Measurements from ENCODE around the gene CYTH3. TPM values are rescaled to one million over a fixed set of nuclear protein-coding genes. Genes with fewer than 3 reads are reported as not detected.

CYTH3 gene
- total and polyA plus RNA-seq, 2 donors (not counting 1 experiment from before 2014, with no cell fraction given): 39.1 to 73.3 TPM

- peak in 1 of 2 donors; percentile 12 for DNase-seq (ENCODE audit: low read depth in 2 of 2)
- Histone ChIP-seq H3K4me2 (ENCODE audit: extremely low read depth, insufficient read depth, low read length) (no peak overlapping the region), H2AFZ (ENCODE audit: low read length) (no peak overlapping the region), H3K27me3 (ENCODE audit: control insufficient read depth, insufficient read depth, low read length) (no peaks in the 10 kb centered on the region), H3K4me1 (ENCODE audit: control insufficient read depth, extremely low read depth, insufficient read depth, low read length) (peaks cover 16% of the 10 kb centered on the region), H4K20me1 (ENCODE audit: control insufficient read depth, extremely low read depth, insufficient read depth, low read length) (no peaks in the 10 kb centered on the region), H3K4me3 (replicated peaks in 1 of 4; ENCODE audit: control extremely low read depth in 1 of 4, insufficient read depth in 1 of 4, low read depth in 3 of 4, low read length in 4 of 4) (no peak overlapping the region), H3K27ac (ENCODE audit: insufficient read depth, low read length) (peak overlapping the region; percentile 40), H3K9me3 (ENCODE audit: control insufficient read depth, insufficient read depth, low read depth, low read length) (no peaks in the 10 kb centered on the region), H3K9ac (ENCODE audit: insufficient read depth, low read length) (no peak overlapping the region), H3K79me2 (ENCODE audit: control insufficient read depth, insufficient read depth, low read length) (no peaks in the 10 kb centered on the region), H3K36me3 (ENCODE audit: control insufficient read depth, insufficient read depth, low read length) (peaks cover 18% of the 10 kb centered on the region)
- TF ChIP-seq EZH2 (IDR thresholded peaks at IDR 0.05; ENCODE audit: low read length, missing control alignments) (no peak), CTCF (conservative IDR thresholded peaks at IDR 0.05 in 1 of 2, IDR thresholded peaks at IDR 0.05 in 1 of 2; ENCODE audit: low read depth in 1 of 2, low read length in 2 of 2) (no peak)
These were observed 113.3 kb downstream of the CYTH3 start for GRCh38 chr7:6159097-6159483.

- Histone ChIP-seq H3K4me3 (replicated peaks in 1 of 4; ENCODE audit: control extremely low read depth in 1 of 4, insufficient read depth in 1 of 4, low read depth in 3 of 4, low read length in 4 of 4) (no peak overlapping the region), H3K27ac (ENCODE audit: insufficient read depth, low read length) (peak overlapping the region; percentile 40), H3K4me2 (ENCODE audit: extremely low read depth, insufficient read depth, low read length) (no peak overlapping the region), H3K9me3 (ENCODE audit: control insufficient read depth, insufficient read depth, low read depth, low read length) (no peaks in the 10 kb centered on the region), H3K4me1 (ENCODE audit: control insufficient read depth, extremely low read depth, insufficient read depth, low read length) (peaks cover 16% of the 10 kb centered on the region), H3K27me3 (ENCODE audit: control insufficient read depth, insufficient read depth, low read length) (no peaks in the 10 kb centered on the region), H3K9ac (ENCODE audit: insufficient read depth, low read length) (no peak overlapping the region), H3K79me2 (ENCODE audit: control insufficient read depth, insufficient read depth, low read length) (no peaks in the 10 kb centered on the region), H3K36me3 (ENCODE audit: control insufficient read depth, insufficient read depth, low read length) (peaks cover 16% of the 10 kb centered on the region), H4K20me1 (ENCODE audit: control insufficient read depth, extremely low read depth, insufficient read depth, low read length) (no peaks in the 10 kb centered on the region), H2AFZ (ENCODE audit: low read length) (no peak overlapping the region)
- DNase-seq (ENCODE audit: low read depth in 2 of 2): no peak
- no peak for TF ChIP-seq CTCF (conservative IDR thresholded peaks at IDR 0.05 in 1 of 2, IDR thresholded peaks at IDR 0.05 in 1 of 2; ENCODE audit: low read depth in 1 of 2, low read length in 2 of 2)
- no peak for TF ChIP-seq EZH2 (IDR thresholded peaks at IDR 0.05; ENCODE audit: low read length, missing control alignments)
These were observed 113.9 kb downstream of the CYTH3 start for GRCh38 chr7:6158424-6159096.

- Histone ChIP-seq H3K36me3 (ENCODE audit: control insufficient read depth, insufficient read depth, low read length) (peaks cover 15% of the 10 kb centered on the region), H3K4me3 (replicated peaks in 1 of 4; ENCODE audit: control extremely low read depth in 1 of 4, insufficient read depth in 1 of 4, low read depth in 3 of 4, low read length in 4 of 4) (no peak overlapping the region), H3K9me3 (ENCODE audit: control insufficient read depth, insufficient read depth, low read depth, low read length) (no peaks in the 10 kb centered on the region), H3K4me2 (ENCODE audit: extremely low read depth, insufficient read depth, low read length) (no peak overlapping the region), H3K27ac (ENCODE audit: insufficient read depth, low read length) (no peak overlapping the region), H3K27me3 (ENCODE audit: control insufficient read depth, insufficient read depth, low read length) (no peaks in the 10 kb centered on the region), H3K79me2 (ENCODE audit: control insufficient read depth, insufficient read depth, low read length) (no peaks in the 10 kb centered on the region), H3K4me1 (ENCODE audit: control insufficient read depth, extremely low read depth, insufficient read depth, low read length) (peaks cover 16% of the 10 kb centered on the region), H4K20me1 (ENCODE audit: control insufficient read depth, extremely low read depth, insufficient read depth, low read length) (no peaks in the 10 kb centered on the region), H3K9ac (ENCODE audit: insufficient read depth, low read length) (no peak overlapping the region), H2AFZ (ENCODE audit: low read length) (no peak overlapping the region)
- DNase-seq (ENCODE audit: low read depth in 2 of 2): no peak
- TF ChIP-seq CTCF (conservative IDR thresholded peaks at IDR 0.05 in 1 of 2, IDR thresholded peaks at IDR 0.05 in 1 of 2; ENCODE audit: low read depth in 1 of 2, low read length in 2 of 2) (no peak), EZH2 (IDR thresholded peaks at IDR 0.05; ENCODE audit: low read length, missing control alignments) (no peak)
These were observed 114.6 kb downstream of the CYTH3 start for GRCh38 chr7:6157685-6158423.

Measured in fibroblast of lung (primary cell).